HEK293 (cell line): ENCODE measurements around the gene KRTAP10-7.

Experiments used
- CTCF ChIA-PET: fragments of 350-600 bp; formaldehyde crosslinking; extraction: SDS; loops from one replicate; lab custom pipeline; 2021; ENCODE audit warnings: antibody characterized with exemption; lab: Yijun Ruan, JAX
- POLR2A ChIA-PET: fragments of 300-600 bp; formaldehyde crosslinking; extraction: SDS; loops from one replicate; lab custom pipeline; 2020; ENCODE audit warnings: antibody characterized with exemption, inconsistent platforms; lab: Yijun Ruan, JAX
- H3K27ac ChIP-seq: fragments of 200-500 bp; sonication (Bioruptor generic); 2 replicates; pipeline ENCODE4 v1.5.1; 2014; ENCODE audit warnings: low read depth, low read length, control low read depth, inconsistent platforms; ENCODE audit errors: extremely low read depth
- H3K36me3 ChIP-seq, 2 experiments: fragments of 200-500 bp in 1 of 2; sonication (Bioruptor generic) in 1 of 2; 1 replicate in 1 of 2; 2 replicates in 1 of 2; pipeline ENCODE4 v1.5.1; 2014 to 2017; ENCODE audit warnings: inconsistent platforms in 2 of 2, low read length in 2 of 2; ENCODE audit not compliant: control insufficient read depth in 2 of 2, insufficient read depth in 1 of 2
- H3K4me1 ChIP-seq: fragments of 200-500 bp; sonication (Bioruptor generic); 2 replicates; pipeline ENCODE4 v1.5.1; 2014; ENCODE audit warnings: mild to moderate bottlenecking, low read length, inconsistent platforms; ENCODE audit not compliant: control insufficient read depth, insufficient read depth
- H3K4me3 ChIP-seq: 2 replicates; pipeline ENCODE4 v1.5.1; 2011; ENCODE audit warnings: low read depth, mild to moderate bottlenecking, control low read depth, low read length, moderate library complexity
- H3K9me3 ChIP-seq: fragments of 200-500 bp; sonication (Bioruptor generic); 2 replicates; pipeline ENCODE4 v1.5.1; 2014; ENCODE audit warnings: low read depth, low read length, inconsistent platforms; ENCODE audit not compliant: control insufficient read depth, insufficient read depth
- ATF2 ChIP-seq: fragments of 450-650 bp; formaldehyde crosslinking; IDR thresholded peaks from 2 replicates; pipeline ENCODE4 v1.5.1; 2016; ENCODE audit warnings: missing biosample characterization, missing genetic modification characterization, low read depth
- KLF1 ChIP-seq: fragments of 450-650 bp; formaldehyde crosslinking; IDR thresholded peaks from 2 replicates; pipeline ENCODE4 v1.5.1; 2016; ENCODE audit warnings: missing biosample characterization, missing genetic modification characterization
- REPIN1 ChIP-seq: fragments of 450-650 bp; formaldehyde crosslinking; IDR thresholded peaks from 2 replicates; pipeline ENCODE4 v1.5.1; 2017; ENCODE audit warnings: missing biosample characterization, missing genetic modification characterization, low read depth
- SCRT2 ChIP-seq: fragments of 450-650 bp; formaldehyde crosslinking; IDR thresholded peaks from 2 replicates; pipeline ENCODE4 v1.5.1; 2016; ENCODE audit warnings: missing biosample characterization, missing genetic modification characterization
- ZBTB10 ChIP-seq: fragments of 450-650 bp; formaldehyde crosslinking; IDR thresholded peaks from 2 replicates; pipeline ENCODE4 v1.5.1; 2016; ENCODE audit warnings: missing biosample characterization, missing genetic modification characterization
- ZBTB44 ChIP-seq: fragments of 450-650 bp; IDR thresholded peaks from 2 replicates; pipeline ENCODE4 v1.5.1; 2018; ENCODE audit warnings: missing biosample characterization, mild to moderate bottlenecking, missing genetic modification characterization
- ZIC2 ChIP-seq: fragments of 450-650 bp; formaldehyde crosslinking; IDR thresholded peaks from 2 replicates; pipeline ENCODE4 v1.5.1; 2016; ENCODE audit warnings: missing biosample characterization, missing genetic modification characterization
- ZNF133 ChIP-seq: fragments of 450-650 bp; formaldehyde crosslinking; IDR thresholded peaks from 2 replicates; pipeline ENCODE4 v1.5.1; 2016; ENCODE audit warnings: missing biosample characterization, missing genetic modification characterization
- ZNF19 ChIP-seq: fragments of 450-650 bp; formaldehyde crosslinking; IDR thresholded peaks from 2 replicates; pipeline ENCODE4; 2016; ENCODE audit warnings: missing biosample characterization, missing genetic modification characterization, low read depth
- ZNF239 ChIP-seq: fragments of 450-650 bp; formaldehyde crosslinking; IDR thresholded peaks from 2 replicates; pipeline ENCODE4 v1.5.1; 2016; ENCODE audit warnings: missing biosample characterization, missing genetic modification characterization
- ZNF24 ChIP-seq: fragments of 450-650 bp; formaldehyde crosslinking; IDR thresholded peaks from 2 replicates; pipeline ENCODE4 v1.5.1; 2016; ENCODE audit warnings: missing biosample characterization, missing genetic modification characterization
- ZNF391 ChIP-seq: fragments of 450-650 bp; formaldehyde crosslinking; IDR thresholded peaks from 2 replicates; pipeline ENCODE4 v1.5.1; 2016; ENCODE audit warnings: low read depth, missing biosample characterization, missing genetic modification characterization, borderline replicate concordance
- ZNF398 ChIP-seq: fragments of 450-650 bp; formaldehyde crosslinking; IDR thresholded peaks from 2 replicates; pipeline ENCODE4 v1.5.1; 2017; ENCODE audit warnings: missing biosample characterization, missing genetic modification characterization
- ZNF433 ChIP-seq: fragments of 450-650 bp; formaldehyde crosslinking; IDR thresholded peaks from 2 replicates; pipeline ENCODE4 v1.5.1; 2016; ENCODE audit warnings: missing biosample characterization, missing genetic modification characterization, low read depth
- ZNF501 ChIP-seq: fragments of 450-650 bp; formaldehyde crosslinking; IDR thresholded peaks from 2 replicates; pipeline ENCODE4 v1.5.1; 2016; ENCODE audit warnings: missing biosample characterization, missing genetic modification characterization
- ZNF530 ChIP-seq: fragments of 450-650 bp; formaldehyde crosslinking; IDR thresholded peaks from 2 replicates; pipeline ENCODE4 v1.5.1; 2016; ENCODE audit warnings: low read depth, missing biosample characterization, missing genetic modification characterization
- ZNF548 ChIP-seq: fragments of 450-650 bp; formaldehyde crosslinking; IDR thresholded peaks from 2 replicates; pipeline ENCODE4 v1.5.1; 2016; ENCODE audit warnings: missing biosample characterization, missing genetic modification characterization
- ZNF555 ChIP-seq: fragments of 450-650 bp; formaldehyde crosslinking; conservative IDR thresholded peaks from 2 replicates; pipeline ENCODE4 v1.5.1; 2017; ENCODE audit warnings: missing biosample characterization, mild to moderate bottlenecking, missing genetic modification characterization, inconsistent platforms
- ZNF560 ChIP-seq: fragments of 450-650 bp; formaldehyde crosslinking; IDR thresholded peaks from 2 replicates; pipeline ENCODE4 v1.5.1; 2017; ENCODE audit warnings: missing biosample characterization, missing genetic modification characterization, borderline replicate concordance
- ZNF571 ChIP-seq: fragments of 450-650 bp; formaldehyde crosslinking; IDR thresholded peaks from 2 replicates; pipeline ENCODE4 v1.5.0; 2017; ENCODE audit warnings: missing biosample characterization, missing genetic modification characterization
- TF ChIP-seq, protein P1 (sequence below): fragments of 450-650 bp; formaldehyde crosslinking; IDR thresholded peaks from 2 replicates; pipeline ENCODE4 v1.5.1; 2016; ENCODE audit warnings: missing biosample characterization, missing genetic modification characterization, low read depth
- TF ChIP-seq, protein P2 (sequence below): fragments of 450-650 bp; formaldehyde crosslinking; IDR thresholded peaks from 2 replicates; pipeline ENCODE4 v1.5.1; 2016; ENCODE audit warnings: missing biosample characterization, missing genetic modification characterization

Gene KRTAP10-7

DNA sequence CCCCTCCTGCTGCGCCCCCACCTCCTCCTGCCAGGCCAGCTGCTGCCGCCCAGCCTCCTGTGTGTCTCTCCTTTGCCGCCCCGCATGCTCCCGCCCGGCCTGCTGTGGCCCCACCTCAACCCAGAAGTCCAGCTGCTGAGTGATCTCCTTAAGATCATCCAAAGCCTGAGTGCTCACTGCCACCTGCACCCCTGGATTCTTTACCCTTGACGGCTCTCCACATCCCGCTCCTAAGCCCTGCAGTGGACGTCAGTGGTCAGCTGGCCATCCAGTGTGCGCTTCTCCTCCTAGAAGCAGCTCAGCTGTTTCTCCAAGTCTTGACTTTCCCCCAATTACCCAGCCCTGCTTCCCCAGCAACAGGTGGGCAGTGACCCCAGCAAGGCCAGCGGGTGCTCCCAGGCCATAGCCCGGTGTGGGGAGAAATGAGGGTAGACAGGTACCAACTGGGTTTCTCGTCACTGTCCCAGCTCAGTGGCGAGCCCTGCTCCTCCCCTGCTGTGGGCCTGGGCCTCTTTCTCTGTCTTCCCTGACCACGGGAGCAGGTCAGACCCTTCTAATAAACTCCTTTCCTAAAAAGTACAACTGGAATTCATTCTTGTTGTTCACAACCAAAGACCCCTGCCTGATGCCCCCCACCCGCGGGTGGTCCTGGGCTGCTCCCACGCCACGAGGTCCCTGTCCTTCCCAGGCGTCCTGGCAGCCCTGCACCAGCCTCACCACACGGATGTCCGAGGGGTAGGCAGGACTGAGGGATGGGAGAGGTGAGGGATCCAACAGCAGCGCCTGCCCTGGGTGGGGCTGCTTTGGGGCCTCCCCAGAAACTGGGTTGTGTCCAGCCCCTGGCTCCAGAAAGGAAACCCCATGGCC, 1.4 kb downstream of the KRTAP10-7 start:
- Histone ChIP-seq H3K27ac (no peak overlapping the region), H3K4me1 (no peaks in the 10 kb centered on the region), H3K9me3 (no peaks in the 10 kb centered on the region), H3K4me3 (no peak overlapping the region), H3K36me3 (no peaks in the 10 kb centered on the region)
- ChIA-PET POLR2A (no interaction called here), CTCF (no interaction called here)
- TF ChIP-seq, protein P1, sequence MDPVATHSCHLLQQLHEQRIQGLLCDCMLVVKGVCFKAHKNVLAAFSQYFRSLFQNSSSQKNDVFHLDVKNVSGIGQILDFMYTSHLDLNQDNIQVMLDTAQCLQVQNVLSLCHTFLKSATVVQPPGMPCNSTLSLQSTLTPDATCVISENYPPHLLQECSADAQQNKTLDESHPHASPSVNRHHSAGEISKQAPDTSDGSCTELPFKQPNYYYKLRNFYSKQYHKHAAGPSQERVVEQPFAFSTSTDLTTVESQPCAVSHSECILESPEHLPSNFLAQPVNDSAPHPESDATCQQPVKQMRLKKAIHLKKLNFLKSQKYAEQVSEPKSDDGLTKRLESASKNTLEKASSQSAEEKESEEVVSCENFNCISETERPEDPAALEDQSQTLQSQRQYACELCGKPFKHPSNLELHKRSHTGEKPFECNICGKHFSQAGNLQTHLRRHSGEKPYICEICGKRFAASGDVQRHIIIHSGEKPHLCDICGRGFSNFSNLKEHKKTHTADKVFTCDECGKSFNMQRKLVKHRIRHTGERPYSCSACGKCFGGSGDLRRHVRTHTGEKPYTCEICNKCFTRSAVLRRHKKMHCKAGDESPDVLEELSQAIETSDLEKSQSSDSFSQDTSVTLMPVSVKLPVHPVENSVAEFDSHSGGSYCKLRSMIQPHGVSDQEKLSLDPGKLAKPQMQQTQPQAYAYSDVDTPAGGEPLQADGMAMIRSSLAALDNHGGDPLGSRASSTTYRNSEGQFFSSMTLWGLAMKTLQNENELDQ = no peak
- TF ChIP-seq ZNF19 (tag by site-specific recombination) = no peak
- 0 out of 2 replicates have a peak, but pooled peaks have one; percentile 16 for TF ChIP-seq ZIC2 (tag by site-specific recombination)
- TF ChIP-seq ZNF239 (tag by site-specific recombination) = no peak
- no peak for TF ChIP-seq ZNF433
- TF ChIP-seq ZNF501 (tag by site-specific recombination) = no peak
- TF ChIP-seq ZBTB44 (tag by site-specific recombination) = no peak
- peak; percentile 89 for TF ChIP-seq SCRT2 (tag by site-specific recombination)
- no peak for TF ChIP-seq ATF2 (tag by site-specific recombination)
- no peak for TF ChIP-seq REPIN1
- TF ChIP-seq ZNF571 (tag by site-specific recombination) = no peak
- peak; percentile 44; the same call in 1 of the 2 replicates for TF ChIP-seq KLF1 (tag by site-specific recombination)
- no peak for TF ChIP-seq ZNF555

DNA sequence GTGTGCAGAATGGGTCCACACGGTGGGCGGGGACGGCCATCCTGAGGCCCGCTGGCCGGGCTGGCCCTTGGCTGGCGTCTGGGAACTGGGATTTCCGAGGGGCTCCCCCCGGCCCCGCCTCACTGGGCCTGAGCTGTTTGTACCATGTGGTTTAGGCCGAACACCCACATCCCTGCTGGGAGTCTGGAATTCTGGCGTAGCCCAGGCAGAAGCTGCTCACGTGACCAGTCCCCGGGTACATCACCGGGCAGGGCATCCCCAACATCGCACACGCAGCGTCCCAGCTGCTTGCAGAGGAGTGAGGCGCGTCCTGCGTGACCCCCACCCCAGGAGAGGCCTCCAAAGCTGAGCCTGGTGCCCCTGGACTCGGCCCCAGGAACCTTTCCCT, 2.1 kb downstream of the KRTAP10-7 start:
- CTCF ChIA-PET = no interaction called here
- Histone ChIP-seq H3K27ac (no peak overlapping the region), H3K4me1 (no peaks in the 10 kb centered on the region), H3K4me3 (no peak overlapping the region), H3K9me3 (no peaks in the 10 kb centered on the region), H3K36me3 (no peaks in the 10 kb centered on the region)
- POLR2A ChIA-PET = no interaction called here
- TF ChIP-seq, protein P2, sequence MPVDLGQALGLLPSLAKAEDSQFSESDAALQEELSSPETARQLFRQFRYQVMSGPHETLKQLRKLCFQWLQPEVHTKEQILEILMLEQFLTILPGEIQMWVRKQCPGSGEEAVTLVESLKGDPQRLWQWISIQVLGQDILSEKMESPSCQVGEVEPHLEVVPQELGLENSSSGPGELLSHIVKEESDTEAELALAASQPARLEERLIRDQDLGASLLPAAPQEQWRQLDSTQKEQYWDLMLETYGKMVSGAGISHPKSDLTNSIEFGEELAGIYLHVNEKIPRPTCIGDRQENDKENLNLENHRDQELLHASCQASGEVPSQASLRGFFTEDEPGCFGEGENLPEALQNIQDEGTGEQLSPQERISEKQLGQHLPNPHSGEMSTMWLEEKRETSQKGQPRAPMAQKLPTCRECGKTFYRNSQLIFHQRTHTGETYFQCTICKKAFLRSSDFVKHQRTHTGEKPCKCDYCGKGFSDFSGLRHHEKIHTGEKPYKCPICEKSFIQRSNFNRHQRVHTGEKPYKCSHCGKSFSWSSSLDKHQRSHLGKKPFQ (tag by site-specific recombination) = no peak
- no peak for TF ChIP-seq ZNF24 (tag by site-specific recombination)
- TF ChIP-seq ZNF560 (tag by site-specific recombination) = no peak
- TF ChIP-seq ZNF391 = no peak
- TF ChIP-seq ZNF133 (tag by site-specific recombination) = no peak
- TF ChIP-seq ZNF548 (tag by site-specific recombination) = no peak
- TF ChIP-seq ZNF398 = no peak
- TF ChIP-seq REPIN1 = no peak
- TF ChIP-seq ZNF530 (tag by site-specific recombination) = no peak
- no peak for TF ChIP-seq ZBTB10 (tag by site-specific recombination)
